Measurements from ENCODE around the gene TEAD1. TPM values are rescaled to one million over a fixed set of nuclear protein-coding genes. Genes with fewer than 3 reads are reported as not detected.

Gene TEAD1
- total RNA-seq, 1 experiment from 2014 or later, result 102 TPM

GRCh38 chr11:12646478-12646877 is 27.7 kb upstream of the TEAD1 start:
- no TSS peak for BruUV-seq (replicated peaks)
- in situ Hi-C loops (cut with HindIII; ENCODE audit: low pct_unique_long_range_greater_than_20kb, low sequenced_read_pairs) (no loop called here), intact Hi-C loops (cut with micrococcal nuclease; ENCODE audit: unreplicated experiment) (no loop called here)
- TF ChIP-seq CTCF (IDR thresholded peaks at IDR 0.05), result no peak
- no peak for TF ChIP-seq SIN3A (IDR thresholded peaks at IDR 0.05; ENCODE audit: borderline replicate concordance, insufficient read depth, low read depth, low read length)
- no peak for TF ChIP-seq POLR2AphosphoS5 (IDR thresholded peaks at IDR 0.05; ENCODE audit: low read depth, low read length)
- TF ChIP-seq, protein P1, sequence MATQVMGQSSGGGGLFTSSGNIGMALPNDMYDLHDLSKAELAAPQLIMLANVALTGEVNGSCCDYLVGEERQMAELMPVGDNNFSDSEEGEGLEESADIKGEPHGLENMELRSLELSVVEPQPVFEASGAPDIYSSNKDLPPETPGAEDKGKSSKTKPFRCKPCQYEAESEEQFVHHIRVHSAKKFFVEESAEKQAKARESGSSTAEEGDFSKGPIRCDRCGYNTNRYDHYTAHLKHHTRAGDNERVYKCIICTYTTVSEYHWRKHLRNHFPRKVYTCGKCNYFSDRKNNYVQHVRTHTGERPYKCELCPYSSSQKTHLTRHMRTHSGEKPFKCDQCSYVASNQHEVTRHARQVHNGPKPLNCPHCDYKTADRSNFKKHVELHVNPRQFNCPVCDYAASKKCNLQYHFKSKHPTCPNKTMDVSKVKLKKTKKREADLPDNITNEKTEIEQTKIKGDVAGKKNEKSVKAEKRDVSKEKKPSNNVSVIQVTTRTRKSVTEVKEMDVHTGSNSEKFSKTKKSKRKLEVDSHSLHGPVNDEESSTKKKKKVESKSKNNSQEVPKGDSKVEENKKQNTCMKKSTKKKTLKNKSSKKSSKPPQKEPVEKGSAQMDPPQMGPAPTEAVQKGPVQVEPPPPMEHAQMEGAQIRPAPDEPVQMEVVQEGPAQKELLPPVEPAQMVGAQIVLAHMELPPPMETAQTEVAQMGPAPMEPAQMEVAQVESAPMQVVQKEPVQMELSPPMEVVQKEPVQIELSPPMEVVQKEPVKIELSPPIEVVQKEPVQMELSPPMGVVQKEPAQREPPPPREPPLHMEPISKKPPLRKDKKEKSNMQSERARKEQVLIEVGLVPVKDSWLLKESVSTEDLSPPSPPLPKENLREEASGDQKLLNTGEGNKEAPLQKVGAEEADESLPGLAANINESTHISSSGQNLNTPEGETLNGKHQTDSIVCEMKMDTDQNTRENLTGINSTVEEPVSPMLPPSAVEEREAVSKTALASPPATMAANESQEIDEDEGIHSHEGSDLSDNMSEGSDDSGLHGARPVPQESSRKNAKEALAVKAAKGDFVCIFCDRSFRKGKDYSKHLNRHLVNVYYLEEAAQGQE (IDR thresholded peaks at IDR 0.05; ENCODE audit: insufficient read depth in 1 of 2, low read depth in 2 of 2, low read length in 1 of 2), result no peak
- no peak for TF ChIP-seq TCF7L2 (IDR thresholded peaks at IDR 0.05; ENCODE audit: low read depth, low read length)
- ATAC-seq, result no peak
- ChIA-PET CTCF (no interaction called here), POLR2A (no interaction called here)
- no peak overlapping the region for H3K27ac ChIP-seq (ENCODE audit: low read length)
- 0 out of 2 replicates have a peak, but pooled peaks cover under 1% of the 10 kb centered on the region for H3K4me1 ChIP-seq (ENCODE audit: control insufficient read depth, insufficient read depth, low read length)
- DNase-seq (ENCODE audit: low read depth, low spot score), result no peak
- H3K9me3 ChIP-seq (ENCODE audit: control insufficient read depth, insufficient read depth, low read depth, low read length), result no peaks in the 10 kb centered on the region
- H3K4me3 ChIP-seq (ENCODE audit: low read depth in 2 of 2, low read length in 2 of 2), result no peak overlapping the region
- no peaks in the 10 kb centered on the region for H3K36me3 ChIP-seq (ENCODE audit: control insufficient read depth, insufficient read depth, low read length)
- no peaks in the 10 kb centered on the region for H3K27me3 ChIP-seq (ENCODE audit: control insufficient read depth, insufficient read depth, low read length)

- Histone ChIP-seq H3K4me3 (ENCODE audit: low read depth in 2 of 2, low read length in 2 of 2) (no peak overlapping the region), H3K36me3 (ENCODE audit: control insufficient read depth, insufficient read depth, low read length) (no peaks in the 10 kb centered on the region), H3K4me1 (ENCODE audit: control insufficient read depth, insufficient read depth, low read length) (no peaks in the 10 kb centered on the region), H3K27ac (ENCODE audit: low read length) (no peak overlapping the region), H3K27me3 (ENCODE audit: control insufficient read depth, insufficient read depth, low read length) (no peaks in the 10 kb centered on the region), H3K9me3 (ENCODE audit: control insufficient read depth, insufficient read depth, low read depth, low read length) (peaks cover 5% of the 10 kb centered on the region; the same call in 1 of the 2 replicates)
- BruUV-seq (replicated peaks), result no TSS peak
- DNase-seq (ENCODE audit: low read depth, low spot score), result no peak
- ChIA-PET CTCF (interaction anchor here (0.6 kb wide), 1 partner anchor 261 kb away, joined by 3 read pairs; no protein-coding TSS in a partner anchor), POLR2A (interaction anchor here (0.7 kb wide), 1 partner anchor 63 kb away, joined by 3 read pairs; no protein-coding TSS in a partner anchor)
- ATAC-seq, result no peak
- intact Hi-C loops (cut with micrococcal nuclease; ENCODE audit: unreplicated experiment), result no loop called here
- no peak for TF ChIP-seq POLR2AphosphoS5 (IDR thresholded peaks at IDR 0.05; ENCODE audit: low read depth, low read length)
- in situ Hi-C loops (cut with HindIII; ENCODE audit: low pct_unique_long_range_greater_than_20kb, low sequenced_read_pairs), result no loop called here
Measured at GRCh38 chr11:12653729-12654128, 20.5 kb upstream of the TEAD1 start.

- ChIA-PET CTCF (no interaction called here), POLR2A (no interaction called here)
- Histone ChIP-seq H3K9me3 (ENCODE audit: control insufficient read depth, insufficient read depth, low read depth, low read length) (peaks cover 5% of the 10 kb centered on the region; the same call in 1 of the 2 replicates), H3K4me1 (ENCODE audit: control insufficient read depth, insufficient read depth, low read length) (no peaks in the 10 kb centered on the region), H3K27ac (ENCODE audit: low read length) (no peak overlapping the region), H3K4me3 (ENCODE audit: low read depth in 2 of 2, low read length in 2 of 2) (no peak overlapping the region), H3K36me3 (ENCODE audit: control insufficient read depth, insufficient read depth, low read length) (no peaks in the 10 kb centered on the region), H3K27me3 (ENCODE audit: control insufficient read depth, insufficient read depth, low read length) (no peaks in the 10 kb centered on the region; the same call in 1 of the 2 replicates)
- ATAC-seq (no peak), DNase-seq (ENCODE audit: low read depth, low spot score) (no peak)
- in situ Hi-C loops (cut with HindIII; ENCODE audit: low pct_unique_long_range_greater_than_20kb, low sequenced_read_pairs) (no loop called here), intact Hi-C loops (cut with micrococcal nuclease; ENCODE audit: unreplicated experiment) (no loop called here)
- BruUV-seq (replicated peaks), result no TSS peak
- TF ChIP-seq CTCF (IDR thresholded peaks at IDR 0.05) (no peak), TCF7L2 (IDR thresholded peaks at IDR 0.05; ENCODE audit: low read depth, low read length) (no peak), POLR2AphosphoS5 (IDR thresholded peaks at IDR 0.05; ENCODE audit: low read depth, low read length) (no peak), SIN3A (IDR thresholded peaks at IDR 0.05; ENCODE audit: borderline replicate concordance, insufficient read depth, low read depth, low read length) (no peak)
- TF ChIP-seq, protein P1 (IDR thresholded peaks at IDR 0.05; ENCODE audit: insufficient read depth in 1 of 2, low read depth in 2 of 2, low read length in 1 of 2), result no peak
Measured at GRCh38 chr11:12655842-12656241, 18.4 kb upstream of the TEAD1 start.
